Stimulated activated CD8-positive, alpha-beta memory T cell treated with anti-CD3 and anti-CD28 coated beads, Interleukin-7, amount 100 ng/mL, for 1 hour (primary cell): Measurements from ENCODE around the gene CCNB3.
"Not testable (repeated sequence)": the region's sequence is repeated elsewhere in the genome, so short reads cannot be mapped to it uniquely, and the experiment has no call there.

ENCODE experiments used
- DNase-seq, 2 donors: peaks; one replicate each; pipeline ENCODE4 v3.0.0-alpha.2; 2020; ENCODE audit warnings: low read depth in 2 of 2

Gene CCNB3, protein sequence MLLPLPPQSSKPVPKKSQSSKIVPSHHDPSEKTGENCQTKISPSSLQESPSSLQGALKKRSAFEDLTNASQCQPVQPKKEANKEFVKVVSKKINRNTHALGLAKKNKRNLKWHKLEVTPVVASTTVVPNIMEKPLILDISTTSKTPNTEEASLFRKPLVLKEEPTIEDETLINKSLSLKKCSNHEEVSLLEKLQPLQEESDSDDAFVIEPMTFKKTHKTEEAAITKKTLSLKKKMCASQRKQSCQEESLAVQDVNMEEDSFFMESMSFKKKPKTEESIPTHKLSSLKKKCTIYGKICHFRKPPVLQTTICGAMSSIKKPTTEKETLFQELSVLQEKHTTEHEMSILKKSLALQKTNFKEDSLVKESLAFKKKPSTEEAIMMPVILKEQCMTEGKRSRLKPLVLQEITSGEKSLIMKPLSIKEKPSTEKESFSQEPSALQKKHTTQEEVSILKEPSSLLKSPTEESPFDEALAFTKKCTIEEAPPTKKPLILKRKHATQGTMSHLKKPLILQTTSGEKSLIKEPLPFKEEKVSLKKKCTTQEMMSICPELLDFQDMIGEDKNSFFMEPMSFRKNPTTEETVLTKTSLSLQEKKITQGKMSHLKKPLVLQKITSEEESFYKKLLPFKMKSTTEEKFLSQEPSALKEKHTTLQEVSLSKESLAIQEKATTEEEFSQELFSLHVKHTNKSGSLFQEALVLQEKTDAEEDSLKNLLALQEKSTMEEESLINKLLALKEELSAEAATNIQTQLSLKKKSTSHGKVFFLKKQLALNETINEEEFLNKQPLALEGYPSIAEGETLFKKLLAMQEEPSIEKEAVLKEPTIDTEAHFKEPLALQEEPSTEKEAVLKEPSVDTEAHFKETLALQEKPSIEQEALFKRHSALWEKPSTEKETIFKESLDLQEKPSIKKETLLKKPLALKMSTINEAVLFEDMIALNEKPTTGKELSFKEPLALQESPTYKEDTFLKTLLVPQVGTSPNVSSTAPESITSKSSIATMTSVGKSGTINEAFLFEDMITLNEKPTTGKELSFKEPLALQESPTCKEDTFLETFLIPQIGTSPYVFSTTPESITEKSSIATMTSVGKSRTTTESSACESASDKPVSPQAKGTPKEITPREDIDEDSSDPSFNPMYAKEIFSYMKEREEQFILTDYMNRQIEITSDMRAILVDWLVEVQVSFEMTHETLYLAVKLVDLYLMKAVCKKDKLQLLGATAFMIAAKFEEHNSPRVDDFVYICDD (N-terminal part only)

GRCh38 chrX:50204364-50204899 is at the start of gene CCNB3:
Gene CCNB3, plus strand, starts transcription at chrX:50204765. Its CDS starts 80,399 bp downstream, at chrX:50285164.
- DNase-seq: peak; percentile 28 to 37

- no peak for DNase-seq
Measured at GRCh38 chrX:50157545-50158135, 46.9 kb upstream of the CCNB3 start.

DNA sequence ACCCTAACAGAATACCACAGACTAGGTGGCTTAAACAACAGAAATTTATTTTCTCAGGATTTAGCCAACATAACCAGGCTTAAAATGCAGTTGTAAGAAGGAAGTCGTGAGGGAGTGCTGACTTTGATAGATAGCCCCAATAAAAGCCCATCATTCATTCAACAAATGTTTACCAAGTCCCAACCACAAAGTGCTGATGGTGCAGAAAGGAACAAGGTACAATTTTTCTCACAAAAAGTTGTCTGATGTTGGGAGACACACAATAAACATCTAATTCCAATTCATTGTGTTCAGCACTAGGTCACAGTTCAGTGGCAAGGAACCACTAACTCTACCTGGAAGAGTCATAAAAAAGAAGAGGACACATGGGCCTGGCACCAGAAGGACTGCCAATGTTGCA is 46.0 kb upstream of the CCNB3 start:
- DNase-seq: no peak

GRCh38 chrX:50161127-50161526 is 43.4 kb upstream of the CCNB3 start:
- DNase-seq: no peak

- DNase-seq: no peak
Measured at GRCh38 chrX:50165727-50166126, 38.8 kb upstream of the CCNB3 start.

DNA sequence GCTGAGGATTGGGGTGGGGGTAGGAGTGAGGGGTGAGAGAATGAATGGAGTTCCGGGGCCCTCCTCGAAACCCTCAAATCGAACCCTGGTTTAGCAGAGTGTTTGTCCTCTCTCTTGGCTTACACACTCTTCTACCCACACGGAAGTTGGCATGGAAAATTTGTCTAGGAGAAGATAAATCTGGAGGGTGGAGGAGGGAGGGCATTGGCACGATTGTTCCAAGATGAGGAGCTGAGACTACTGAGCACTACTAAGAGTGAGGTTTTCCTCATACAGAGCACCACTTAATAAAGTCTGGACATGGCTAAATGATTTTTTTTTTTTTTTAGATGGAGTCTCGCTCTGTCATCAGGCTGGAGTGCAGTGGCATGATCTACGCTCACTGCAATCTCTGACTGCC is 37.2 kb upstream of the CCNB3 start:
- no peak for DNase-seq

DNA sequence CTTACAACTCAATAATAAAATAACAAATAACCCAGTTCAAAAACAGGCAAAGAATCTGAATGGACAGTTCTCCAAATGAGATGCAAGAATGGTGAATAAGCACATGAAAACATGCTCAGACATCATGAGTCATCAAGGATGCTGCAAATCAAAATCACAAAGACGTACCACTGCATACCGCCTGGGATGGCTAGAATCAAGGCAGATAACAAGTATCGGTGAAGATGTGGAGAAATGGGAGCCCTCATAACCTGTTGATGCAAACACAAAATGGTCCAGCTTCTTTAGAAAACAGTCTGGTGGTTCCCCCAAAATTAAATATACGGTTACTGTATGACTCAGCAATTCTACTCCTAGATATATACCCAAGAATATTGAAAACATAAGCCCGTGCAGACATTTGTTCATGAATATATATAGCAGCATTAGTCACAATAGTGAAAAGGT is 36.3 kb upstream of the CCNB3 start:
- no peak for DNase-seq

DNA sequence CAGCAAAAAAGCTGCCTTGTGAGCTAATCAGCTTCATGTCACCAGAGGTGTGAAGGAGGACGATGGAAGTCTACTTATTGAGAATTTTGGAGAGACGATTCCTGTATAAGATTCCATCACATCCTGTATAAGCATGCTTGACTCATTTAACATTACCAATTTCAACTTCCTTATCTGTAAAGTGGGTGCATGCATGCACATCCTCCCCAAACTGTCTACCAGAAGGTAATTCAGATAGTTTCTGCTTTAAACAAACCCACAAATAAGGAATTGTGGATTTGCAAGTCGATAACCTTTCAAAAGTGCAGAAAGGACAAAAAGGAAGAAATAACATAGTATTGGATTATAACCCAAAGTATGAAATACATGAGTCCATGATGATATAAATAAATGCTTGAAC is 34.8 kb upstream of the CCNB3 start:
- no peak for DNase-seq

GRCh38 chrX:50180073-50180940 is 24.3 kb upstream of the CCNB3 start:
- DNase-seq: no peak

DNA sequence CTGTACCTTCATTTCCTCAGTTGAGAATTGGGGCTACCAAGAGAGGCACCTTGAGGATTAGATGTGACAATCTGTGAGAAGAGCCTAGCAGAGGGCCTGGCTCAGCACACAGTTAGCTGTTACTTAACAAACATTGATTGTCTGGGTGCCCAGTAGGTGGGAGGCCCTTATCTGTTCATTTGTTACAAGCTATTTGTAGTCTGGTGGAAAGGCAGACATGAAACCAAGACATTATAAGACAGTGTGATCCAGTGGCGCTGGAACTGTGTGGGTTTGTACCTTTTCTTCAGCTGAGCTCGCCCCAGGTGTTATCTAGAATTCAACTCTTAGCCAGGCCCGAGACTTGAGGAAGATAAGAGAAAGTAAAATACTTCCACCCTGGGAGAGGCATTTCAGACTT is 20.7 kb upstream of the CCNB3 start:
- no peak for DNase-seq

- DNase-seq: no peak
Measured at GRCh38 chrX:50188859-50189600, 15.5 kb upstream of the CCNB3 start.

DNA sequence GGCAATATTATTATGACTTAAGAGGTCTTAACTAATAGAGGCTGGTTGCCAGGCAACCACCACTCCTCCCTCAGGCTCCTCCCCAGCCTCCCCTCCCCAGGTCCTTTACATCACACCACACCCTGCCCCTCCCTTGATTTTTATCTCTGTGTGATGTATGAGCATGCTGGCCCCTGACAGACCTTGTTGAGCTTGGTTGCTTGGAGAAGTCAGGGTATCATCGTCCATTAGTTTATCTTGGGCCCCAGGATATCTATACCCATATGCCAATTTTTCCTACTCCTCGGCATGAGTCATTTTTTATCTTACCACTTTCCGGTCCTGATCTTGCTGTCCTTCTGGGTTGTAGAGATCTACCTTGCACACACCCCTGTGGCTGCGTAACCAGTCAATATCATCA is 6.2 kb upstream of the CCNB3 start:
- DNase-seq: no peak

DNA sequence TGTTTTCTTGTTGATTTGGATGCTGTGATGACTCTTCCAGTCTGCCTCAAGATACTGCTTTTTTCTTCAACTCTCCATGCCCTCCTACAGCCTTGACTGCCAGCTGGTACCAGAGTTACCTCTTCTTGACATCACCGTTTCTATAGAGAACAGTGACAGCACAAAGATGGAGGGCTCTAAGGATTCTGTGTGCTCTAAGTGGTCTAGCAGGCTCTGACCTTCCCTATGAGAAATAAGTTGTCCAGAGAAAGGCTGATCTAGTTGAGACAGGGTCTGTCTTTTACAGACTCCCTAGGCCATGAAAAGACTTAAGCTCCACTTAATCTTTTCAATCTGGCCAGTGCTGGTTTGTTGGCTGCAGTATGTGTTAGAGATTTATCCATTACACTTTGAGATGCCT is 3.7 kb upstream of the CCNB3 start, which contains the start of gene AKAP4:
AKAP4 (minus strand) TSS at position 101 of the 400 bp plus-strand sequence. CDS start 118 bp downstream, outside the sequence.
- DNase-seq: no peak

DNA sequence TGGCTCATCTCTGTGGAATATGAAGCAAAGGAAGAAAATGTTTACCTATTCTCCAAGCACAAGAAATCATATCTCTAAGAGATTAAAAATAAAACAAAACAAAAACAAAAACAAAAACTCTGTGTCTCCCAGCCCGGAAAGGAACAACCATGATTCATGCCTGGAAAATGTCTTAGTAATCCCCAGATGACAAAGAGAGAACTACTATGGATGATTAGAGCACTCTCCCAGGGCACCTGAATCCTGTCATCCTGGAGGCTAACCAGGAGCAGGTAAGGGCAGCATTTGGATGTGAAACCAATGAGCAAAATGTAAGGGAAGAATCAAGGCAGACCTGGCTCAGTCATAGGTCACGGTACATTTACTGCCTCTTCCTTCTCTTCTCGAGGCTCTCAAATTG is 2.0 kb upstream of the CCNB3 start:
- no peak for DNase-seq

- no peak for DNase-seq
Measured at GRCh38 chrX:50206753-50207152, 2.2 kb downstream of the CCNB3 start.

GRCh38 chrX:50211510-50211909 is 6.9 kb downstream of the CCNB3 start:
- no peak for DNase-seq

GRCh38 chrX:50281253-50281652 is 76.7 kb downstream of the CCNB3 start:
- no peak for DNase-seq

GRCh38 chrX:50327235-50327634 is 122.7 kb downstream of the CCNB3 start:
- no peak for DNase-seq

GRCh38 chrX:50332668-50333067 is 128.1 kb downstream of the CCNB3 start:
- DNase-seq: not testable (repeated sequence)

DNA sequence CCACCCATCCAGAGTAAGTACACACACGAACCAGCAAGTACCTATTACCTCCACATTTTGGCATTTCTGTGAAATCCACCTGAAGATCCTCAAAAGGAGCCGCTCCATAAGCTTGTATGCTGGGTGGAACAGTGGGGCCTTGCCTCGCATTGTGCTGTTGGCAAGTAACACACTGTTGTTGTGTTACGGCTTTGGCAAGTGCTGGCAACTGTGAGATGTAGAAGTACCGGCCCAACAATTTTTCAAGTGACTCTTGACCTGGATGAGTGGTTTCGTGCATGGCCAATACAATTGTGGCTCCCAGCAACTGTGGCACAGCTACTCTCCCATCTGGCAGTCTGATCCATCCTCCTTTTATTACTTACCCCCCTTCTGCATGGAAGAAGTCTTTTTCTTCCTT is 128.7 kb downstream of the CCNB3 start:
- no peak for DNase-seq
